Measurements from ENCODE around the gene LMAN1L.

DNA sequence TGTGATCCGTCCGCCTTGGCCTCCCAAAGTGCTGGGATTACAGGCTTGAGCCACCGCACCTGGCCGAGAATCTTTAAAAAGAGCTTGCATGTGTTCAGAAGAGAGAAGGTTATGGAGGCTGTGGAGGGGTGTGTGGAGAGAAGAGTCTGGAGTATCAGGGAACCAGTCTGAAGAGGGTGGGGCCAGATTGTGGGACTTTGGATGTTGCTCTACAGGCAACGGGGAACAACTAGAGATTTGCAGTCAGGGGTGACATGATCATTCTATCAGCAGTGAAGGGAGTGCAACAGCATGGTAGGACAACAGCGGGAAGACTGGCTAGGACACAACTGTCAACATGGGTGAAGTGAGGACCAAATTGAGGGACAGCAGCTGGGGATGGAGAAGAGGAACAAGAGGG lies 51.7 kb downstream of the LMAN1L start:
- TF ChIP-seq, protein P1, sequence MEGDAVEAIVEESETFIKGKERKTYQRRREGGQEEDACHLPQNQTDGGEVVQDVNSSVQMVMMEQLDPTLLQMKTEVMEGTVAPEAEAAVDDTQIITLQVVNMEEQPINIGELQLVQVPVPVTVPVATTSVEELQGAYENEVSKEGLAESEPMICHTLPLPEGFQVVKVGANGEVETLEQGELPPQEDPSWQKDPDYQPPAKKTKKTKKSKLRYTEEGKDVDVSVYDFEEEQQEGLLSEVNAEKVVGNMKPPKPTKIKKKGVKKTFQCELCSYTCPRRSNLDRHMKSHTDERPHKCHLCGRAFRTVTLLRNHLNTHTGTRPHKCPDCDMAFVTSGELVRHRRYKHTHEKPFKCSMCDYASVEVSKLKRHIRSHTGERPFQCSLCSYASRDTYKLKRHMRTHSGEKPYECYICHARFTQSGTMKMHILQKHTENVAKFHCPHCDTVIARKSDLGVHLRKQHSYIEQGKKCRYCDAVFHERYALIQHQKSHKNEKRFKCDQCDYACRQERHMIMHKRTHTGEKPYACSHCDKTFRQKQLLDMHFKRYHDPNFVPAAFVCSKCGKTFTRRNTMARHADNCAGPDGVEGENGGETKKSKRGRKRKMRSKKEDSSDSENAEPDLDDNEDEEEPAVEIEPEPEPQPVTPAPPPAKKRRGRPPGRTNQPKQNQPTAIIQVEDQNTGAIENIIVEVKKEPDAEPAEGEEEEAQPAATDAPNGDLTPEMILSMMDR (IDR thresholded peaks at IDR 0.05; ENCODE audit: low read length) = no peak
- no peak for TF ChIP-seq EZH2 (IDR thresholded peaks at IDR 0.05; ENCODE audit: borderline replicate concordance, low read length)
